Prostate gland (tissue), 2 donors: Measurements from ENCODE around the gene GRAMD2B. TPM values are rescaled to one million over a fixed set of nuclear protein-coding genes. Genes with fewer than 3 reads are reported as not detected.

Source experiments
- DNase-seq: peaks from one replicate; pipeline ENCODE4 v3.0.0-alpha.2; 2019; ENCODE audit warnings: low spot score
- H3K27ac ChIP-seq, 2 donors: fragments of 200-600 bp; sonication (generic); 2 replicates each; pipeline ENCODE4 v1.5.1; 2017 to 2019
- H3K27me3 ChIP-seq: fragments of 200-600 bp; sonication (generic); replicated peaks from 2 replicates; pipeline ENCODE4 v1.5.1; 2019; ENCODE audit not compliant: insufficient read depth
- H3K36me3 ChIP-seq, 2 donors: fragments of 200-600 bp; sonication (generic); 1 replicate in 1 of 2; 2 replicates in 1 of 2; pipeline versions ENCODE4 v1.5.1 to v1.8.1; 2017 to 2019
- H3K4me1 ChIP-seq: fragments of 200-600 bp; sonication (generic); replicated peaks from 2 replicates; pipeline ENCODE4 v1.5.1; 2019
- H3K4me3 ChIP-seq, 2 donors: fragments of 200-600 bp; sonication (generic); 2 replicates each; pipeline ENCODE4 v1.5.1; 2017 to 2019
- H3K9me3 ChIP-seq: fragments of 200-600 bp; sonication (generic); 2 replicates; pipeline ENCODE4 v1.5.1; 2017
- POLR2A ChIP-seq: fragments of 450-650 bp; IDR thresholded peaks from one replicate; pipeline ENCODE4 v1.6.1; 2016; ENCODE audit warnings: antibody characterized with exemption, mild to moderate bottlenecking
- POLR2AphosphoS5 ChIP-seq: sonication (generic); formaldehyde crosslinking; IDR thresholded peaks from one replicate; pipeline ENCODE4 v1.6.1; 2017; ENCODE audit warnings: antibody characterized with exemption
- WGBS: methylation state at CpG from one replicate; pipeline ENCODE4 v1.1.5; 2018; 5-methylcytosine and 5-hydroxymethylcytosine counted together
- intact Hi-C: fragments of 100-400 bp; cut with DNase I; formaldehyde crosslinking; loops from one replicate; pipeline ENCODE4 v1.14.2; 2022
- total RNA-seq, 2 donors: library from RNA; depleted of rRNA; stranded (reverse); fragments of >200 nt; gene quantifications; one replicate each; pipeline ENCODE4 v1.1.0, GENCODE V29; 2016
- TF ChIP-seq, protein P1 (sequence below), 4 experiments: fragments of 200-600 bp in 2 of 4; fragments of 450-650 bp in 2 of 4; sonication (generic) in 2 of 4; IDR thresholded peaks; 1 replicate in 3 of 4; 2 replicates in 1 of 4; pipeline ENCODE4 v1.5.1; 2016 to 2019; ENCODE audit warnings: antibody characterized with exemption in 4 of 4, mild to moderate bottlenecking in 2 of 4, moderate library complexity in 2 of 4

Gene GRAMD2B
- total RNA-seq, 2 donors from 2014 or later, result 32.1 to 34.4 TPM

- intact Hi-C loops, result no loop called here
- WGBS, result 77% methylated on average over 3 of the region's 3 CpGs
Measured at GRCh38 chr5:126471875-126472537, 48.8 kb downstream of the GRAMD2B start.

DNA sequence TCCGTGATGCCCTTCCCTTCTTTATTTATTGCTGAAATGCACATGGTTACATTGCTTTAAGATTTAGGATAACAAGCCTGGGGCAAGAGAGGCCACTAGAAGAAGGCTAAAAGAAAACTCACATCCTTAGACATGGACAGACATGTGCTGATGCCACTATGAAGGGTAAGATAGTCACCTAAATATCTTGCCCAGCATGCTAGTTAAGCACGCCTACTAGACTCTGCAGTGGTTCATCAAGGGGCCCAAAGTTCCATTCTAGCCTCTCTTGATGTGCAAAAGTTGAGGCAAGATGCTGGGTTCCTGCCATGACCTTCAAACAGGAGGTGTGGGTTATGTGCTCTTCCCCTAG, 49.3 kb downstream of the GRAMD2B start:
- Histone ChIP-seq H3K27me3 (no peaks in the 10 kb centered on the region), H3K4me1 (peaks cover 2% of the 10 kb centered on the region), H3K27ac (no peak overlapping the region), H3K4me3 (no peak overlapping the region), H3K9me3 (no peaks in the 10 kb centered on the region), H3K36me3 (no peaks in the 10 kb centered on the region)
- no peak for TF ChIP-seq POLR2A
- TF ChIP-seq, protein P1, sequence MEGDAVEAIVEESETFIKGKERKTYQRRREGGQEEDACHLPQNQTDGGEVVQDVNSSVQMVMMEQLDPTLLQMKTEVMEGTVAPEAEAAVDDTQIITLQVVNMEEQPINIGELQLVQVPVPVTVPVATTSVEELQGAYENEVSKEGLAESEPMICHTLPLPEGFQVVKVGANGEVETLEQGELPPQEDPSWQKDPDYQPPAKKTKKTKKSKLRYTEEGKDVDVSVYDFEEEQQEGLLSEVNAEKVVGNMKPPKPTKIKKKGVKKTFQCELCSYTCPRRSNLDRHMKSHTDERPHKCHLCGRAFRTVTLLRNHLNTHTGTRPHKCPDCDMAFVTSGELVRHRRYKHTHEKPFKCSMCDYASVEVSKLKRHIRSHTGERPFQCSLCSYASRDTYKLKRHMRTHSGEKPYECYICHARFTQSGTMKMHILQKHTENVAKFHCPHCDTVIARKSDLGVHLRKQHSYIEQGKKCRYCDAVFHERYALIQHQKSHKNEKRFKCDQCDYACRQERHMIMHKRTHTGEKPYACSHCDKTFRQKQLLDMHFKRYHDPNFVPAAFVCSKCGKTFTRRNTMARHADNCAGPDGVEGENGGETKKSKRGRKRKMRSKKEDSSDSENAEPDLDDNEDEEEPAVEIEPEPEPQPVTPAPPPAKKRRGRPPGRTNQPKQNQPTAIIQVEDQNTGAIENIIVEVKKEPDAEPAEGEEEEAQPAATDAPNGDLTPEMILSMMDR (IDR thresholded peaks at IDR 0.05), result no peak
- TF ChIP-seq POLR2AphosphoS5, result no peak
- DNase-seq, result no peak
- WGBS, result 95% methylated on average over 2 of the region's 2 CpGs
- intact Hi-C loops, result no loop called here

More at GRCh38 chr5:126471875-126472537, 48.8 kb downstream of the GRAMD2B start:
- DNase-seq, result no peak
- Histone ChIP-seq H3K27me3 (no peaks in the 10 kb centered on the region), H3K4me1 (no peaks in the 10 kb centered on the region), H3K4me3 (no peak overlapping the region), H3K36me3 (no peaks in the 10 kb centered on the region), H3K9me3 (no peaks in the 10 kb centered on the region), H3K27ac (no peak overlapping the region)
- TF ChIP-seq, protein P1 (IDR thresholded peaks at IDR 0.05), result no peak
- TF ChIP-seq POLR2AphosphoS5 (no peak), POLR2A (no peak)

GRCh38 chr5:126477294-126478117, 54.3 kb downstream of the GRAMD2B start:
- no peaks in the 10 kb centered on the region for H3K27me3 ChIP-seq
- H3K27ac ChIP-seq, result peak overlapping the region; percentile 56 to 74
- H3K4me3 ChIP-seq, result no peak overlapping the region
- no peaks in the 10 kb centered on the region for H3K36me3 ChIP-seq
- peaks cover 5% of the 10 kb centered on the region for H3K4me1 ChIP-seq
- TF ChIP-seq POLR2AphosphoS5 (no peak), POLR2A (no peak)
- TF ChIP-seq, protein P1 (IDR thresholded peaks at IDR 0.05), result no peak
- H3K9me3 ChIP-seq, result no peaks in the 10 kb centered on the region
- 15% methylated on average over 5 of the region's 5 CpGs for WGBS
- intact Hi-C loops, result no loop called here
- DNase-seq, result no peak

DNA sequence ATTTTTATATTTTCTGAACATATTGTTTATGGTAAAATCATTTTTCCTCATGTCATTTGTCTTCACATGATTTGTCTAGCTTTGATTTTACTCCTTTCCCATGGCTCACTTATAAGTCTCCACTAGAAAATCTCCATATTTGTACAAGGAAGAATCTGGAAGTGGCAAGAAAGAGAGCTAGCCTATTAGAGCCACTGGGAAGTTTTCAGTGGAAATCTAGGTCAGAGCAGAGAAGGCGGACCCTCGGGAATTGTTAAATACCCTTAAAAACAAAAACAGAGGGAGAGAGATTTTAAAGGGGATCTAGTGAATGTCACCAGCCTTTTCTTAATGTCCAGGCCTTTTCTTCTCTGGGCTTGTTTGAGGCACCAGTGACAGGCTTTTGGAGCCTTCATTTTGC, 56.6 kb downstream of the GRAMD2B start:
- Histone ChIP-seq H3K27me3 (no peaks in the 10 kb centered on the region), H3K4me1 (peaks cover 5% of the 10 kb centered on the region), H3K9me3 (no peaks in the 10 kb centered on the region), H3K27ac (peak overlapping the region; percentile 37 to 56), H3K36me3 (peaks cover 0 to 10% of the 10 kb centered on the region in 2 donors), H3K4me3 (no peak overlapping the region)
- intact Hi-C loops, result no loop called here
- WGBS, result 43% methylated on average over 2 of the region's 2 CpGs
- no peak for DNase-seq
- TF ChIP-seq POLR2A, result no peak
- TF ChIP-seq, protein P1 (IDR thresholded peaks at IDR 0.05), result no peak
- TF ChIP-seq POLR2AphosphoS5, result no peak
